HG03064 (cell line): ENCODE data around the gene DNAJC1.

Experiments used
- ATAC-seq: cut with Tn5 transposase; IDR thresholded peaks from one replicate; pipeline ENCODE4 v1.9.1; 2021; ENCODE audit warnings: low read depth; ENCODE audit not compliant: unreplicated experiment

DNAJC1 gene

GRCh38 chr10:21797533-21797932 is 206.0 kb downstream of the DNAJC1 start:
- no peak for ATAC-seq

GRCh38 chr10:21791276-21791675 is 212.3 kb downstream of the DNAJC1 start:
- no peak for ATAC-seq

- ATAC-seq = no peak
Measured at GRCh38 chr10:21776883-21777282, 226.6 kb downstream of the DNAJC1 start.

- no peak for ATAC-seq
Measured at GRCh38 chr10:21771219-21771618, 232.3 kb downstream of the DNAJC1 start.

- no peak for ATAC-seq
Measured at GRCh38 chr10:21769041-21769440, 234.5 kb downstream of the DNAJC1 start.

GRCh38 chr10:21764466-21765189 is 238.9 kb downstream of the DNAJC1 start:
- ATAC-seq = no peak

- no peak for ATAC-seq
Measured at GRCh38 chr10:21760332-21760731, 243.2 kb downstream of the DNAJC1 start.

- no peak for ATAC-seq
Measured at GRCh38 chr10:21759232-21759631, 244.3 kb downstream of the DNAJC1 start.

- ATAC-seq = no peak
Measured at GRCh38 chr10:21758696-21759095, 244.8 kb downstream of the DNAJC1 start.

- ATAC-seq = no peak
Measured at GRCh38 chr10:21758239-21758638, 245.3 kb downstream of the DNAJC1 start.

- no peak for ATAC-seq
Measured at GRCh38 chr10:21757185-21757901, 246.2 kb downstream of the DNAJC1 start.

GRCh38 chr10:21756707-21757106 is 246.8 kb downstream of the DNAJC1 start:
- ATAC-seq = no peak

GRCh38 chr10:21754410-21755011 is 249.0 kb downstream of the DNAJC1 start:
- no peak for ATAC-seq

GRCh38 chr10:21753497-21754270 is 249.8 kb downstream of the DNAJC1 start:
- no peak for ATAC-seq

- no peak for ATAC-seq
Measured at GRCh38 chr10:21751341-21752310, 251.9 kb downstream of the DNAJC1 start.

GRCh38 chr10:21750424-21750823 is 253.1 kb downstream of the DNAJC1 start:
- ATAC-seq = no peak

- no peak for ATAC-seq
Measured at GRCh38 chr10:21749788-21750187, 253.7 kb downstream of the DNAJC1 start.

GRCh38 chr10:21747809-21748208 is 255.7 kb downstream of the DNAJC1 start:
- no peak for ATAC-seq

- no peak for ATAC-seq
Measured at GRCh38 chr10:21746118-21746517, 257.4 kb downstream of the DNAJC1 start.

- ATAC-seq = no peak
Measured at GRCh38 chr10:21744223-21744622, 259.3 kb downstream of the DNAJC1 start.
